CD4-positive, alpha-beta T cell (primary cell): ENCODE results near the gene PDCD6IP. TPM values are rescaled to one million over a fixed set of nuclear protein-coding genes. Genes with fewer than 3 reads are reported as not detected.

Source experiments
- ATAC-seq: fragments of 200-7000 bp; cut with Tn5 transposase; one replicate; pipeline ENCODE4 v1.10.0; 2022; ENCODE audit warnings: mild to moderate bottlenecking; ENCODE audit not compliant: poor library complexity
- CTCF ChIA-PET: fragments of 350-600 bp; sonication (Branson Sonifier 250); formaldehyde crosslinking; loops from one replicate; lab custom pipeline; 2021; ENCODE audit warnings: antibody characterized with exemption, inconsistent platforms; lab: Charles Lee
- POLR2A ChIA-PET: fragments of 350-600 bp; sonication (Branson Sonifier 250); formaldehyde crosslinking; loops from one replicate; lab custom pipeline; 2021; ENCODE audit warnings: antibody characterized with exemption, inconsistent platforms; lab: Charles Lee
- DNase-seq, 14 experiments: peaks; one replicate each; pipeline ENCODE4 v3.0.0-alpha.2; 2013 to 2020; ENCODE audit warnings: mixed read lengths in 2 of 14
- H3K27ac ChIP-seq, 2 donors: one replicate each; pipeline versions ENCODE4 v1.5.1 to v1.7.0; 2013; ENCODE audit warnings: low read length in 2 of 2, low read depth in 1 of 2, mild to moderate bottlenecking in 1 of 2
- H3K27me3 ChIP-seq, 2 experiments: 1 replicate in 1 of 2; 2 replicates in 1 of 2; pipeline versions ENCODE4 v1.6.1 to v1.7.0; 2013; ENCODE audit warnings: low read length in 2 of 2, control low read depth in 1 of 2, mild to moderate bottlenecking in 1 of 2, moderate library complexity in 1 of 2; ENCODE audit not compliant: insufficient read depth in 2 of 2, control insufficient read depth in 1 of 2
- H3K36me3 ChIP-seq: one replicate; pipeline ENCODE4 v1.6.1; 2013; ENCODE audit warnings: low read length, control low read depth; ENCODE audit not compliant: insufficient read depth
- H3K4me1 ChIP-seq: one replicate; pipeline ENCODE4 v1.6.1; 2013; ENCODE audit warnings: low read length, control low read depth; ENCODE audit not compliant: insufficient read depth
- H3K4me3 ChIP-seq: one replicate; pipeline ENCODE4 v1.5.1; 2013; ENCODE audit warnings: mild to moderate bottlenecking, low read length, moderate library complexity
- H3K9me3 ChIP-seq, 2 experiments: 1 replicate in 1 of 2; 2 replicates in 1 of 2; pipeline versions ENCODE4 v1.6.1 to v1.7.0; 2013; ENCODE audit warnings: low read length in 2 of 2, mild to moderate bottlenecking in 2 of 2, control low read depth in 1 of 2, moderate library complexity in 1 of 2; ENCODE audit not compliant: control insufficient read depth in 1 of 2, insufficient read depth in 1 of 2
- H3K27ac Mint-ChIP-seq: one replicate; pipeline ENCODE4 v1.8.0; 2020; ENCODE audit warnings: mixed read lengths
- H3K27me3 Mint-ChIP-seq: one replicate; pipeline ENCODE4 v1.8.0; 2021; ENCODE audit warnings: mixed read lengths
- H3K36me3 Mint-ChIP-seq: one replicate; pipeline ENCODE4 v1.8.0; 2021; ENCODE audit warnings: low read depth, mixed read lengths
- H3K4me1 Mint-ChIP-seq: one replicate; pipeline ENCODE4 v1.8.0; 2021; ENCODE audit warnings: low read depth, mixed read lengths
- H3K4me3 Mint-ChIP-seq: one replicate; pipeline ENCODE4 v1.8.0; 2020; ENCODE audit warnings: mild to moderate bottlenecking, mixed read lengths
- H3K9me3 Mint-ChIP-seq: one replicate; pipeline ENCODE4 v1.8.0; 2020; ENCODE audit warnings: mixed read lengths
- CTCF ChIP-seq: fragments of 200-600 bp; IDR thresholded peaks from one replicate; pipeline ENCODE4 v1.8.0; 2022; ENCODE audit warnings: antibody characterized with exemption, mild to moderate bottlenecking
- intact Hi-C, 2 experiments: fragments of 100-400 bp; cut with DNase I in 1 of 2; cut with micrococcal nuclease in 1 of 2; formaldehyde crosslinking; loops; one replicate each; pipeline versions ENCODE4 v1.15.1 to v1.9.0; 2023 to 2025; cut with DNase I, micrococcal nuclease
- total RNA-seq, 174 experiments: library from RNA in 2 of 174; stranded (reverse) in 2 of 174; gene quantifications; one replicate each; pipeline ENCODE4 v1.2.3 and lab custom pipeline; 2021 to 2026

PDCD6IP gene
- total RNA-seq, 2 experiments from 2014 or later, result 109 to 112 TPM

- no peaks in the 10 kb centered on the region for H3K9me3 Mint-ChIP-seq
- no peaks in the 10 kb centered on the region for H3K27me3 Mint-ChIP-seq
- no peak overlapping the region for H3K4me3 Mint-ChIP-seq
- no peaks in the 10 kb centered on the region for H3K36me3 Mint-ChIP-seq
- ChIA-PET CTCF (no interaction called here), POLR2A (no interaction called here)
- Histone ChIP-seq H3K4me3 (no peak overlapping the region), H3K4me1 (no peaks in the 10 kb centered on the region), H3K9me3 (no peaks in the 10 kb centered on the region), H3K27me3 (no peaks in the 10 kb centered on the region), H3K36me3 (no peaks in the 10 kb centered on the region), H3K27ac (no peak overlapping the region)
- DNase-seq (no peak), ATAC-seq (no peak)
- no peak for TF ChIP-seq CTCF
- intact Hi-C loops, result no loop called here
- H3K27ac Mint-ChIP-seq, result no peak overlapping the region
- H3K4me1 Mint-ChIP-seq, result no peaks in the 10 kb centered on the region
Measured at GRCh38 chr3:33910031-33910430, 111.6 kb downstream of the PDCD6IP start.

GRCh38 chr3:33911525-33912322 is 113.3 kb downstream of the PDCD6IP start:
- no peaks in the 10 kb centered on the region for H3K4me1 Mint-ChIP-seq
- POLR2A ChIA-PET, result no interaction called here
- ATAC-seq (no peak), DNase-seq (peak in 1 of 14 experiments; percentile 6)
- Histone ChIP-seq H3K36me3 (no peaks in the 10 kb centered on the region), H3K27ac (no peak overlapping the region), H3K4me1 (no peaks in the 10 kb centered on the region), H3K9me3 (no peaks in the 10 kb centered on the region), H3K27me3 (no peaks in the 10 kb centered on the region), H3K4me3 (no peak overlapping the region)
- intact Hi-C loops, result no loop called here
- H3K27ac Mint-ChIP-seq, result no peak overlapping the region
- CTCF ChIA-PET, result no interaction called here
- H3K4me3 Mint-ChIP-seq, result no peak overlapping the region
- H3K36me3 Mint-ChIP-seq, result no peaks in the 10 kb centered on the region
- no peaks in the 10 kb centered on the region for H3K9me3 Mint-ChIP-seq
- H3K27me3 Mint-ChIP-seq, result no peaks in the 10 kb centered on the region
- TF ChIP-seq CTCF, result no peak

- Mint-ChIP-seq H3K27me3 (no peaks in the 10 kb centered on the region), H3K27ac (no peak overlapping the region), H3K36me3 (no peaks in the 10 kb centered on the region), H3K4me1 (no peaks in the 10 kb centered on the region), H3K4me3 (no peak overlapping the region), H3K9me3 (no peaks in the 10 kb centered on the region)
- Histone ChIP-seq H3K4me1 (no peaks in the 10 kb centered on the region), H3K27ac (no peak overlapping the region), H3K27me3 (no peaks in the 10 kb centered on the region), H3K9me3 (no peaks in the 10 kb centered on the region), H3K36me3 (no peaks in the 10 kb centered on the region), H3K4me3 (no peak overlapping the region)
- ATAC-seq (no peak), DNase-seq (no peak)
- no peak for TF ChIP-seq CTCF
- intact Hi-C loops, result no loop called here
- ChIA-PET CTCF (no interaction called here), POLR2A (no interaction called here)
Measured at GRCh38 chr3:33914212-33914611, 115.8 kb downstream of the PDCD6IP start.
